Liver (tissue), 9 donors: ENCODE results near the gene PXDN. TPM values are rescaled to one million over a fixed set of nuclear protein-coding genes. Genes with fewer than 3 reads are reported as not detected.

Experiments used
- DNase-seq: peaks from one replicate; pipeline ENCODE4 v3.0.0-alpha.2; 2017; ENCODE audit warnings: low spot score
- H3K27ac ChIP-seq, 2 donors: one replicate each; pipeline ENCODE4 v1.7.0; 2013; ENCODE audit warnings: inconsistent platforms in 2 of 2, low read length in 2 of 2, control low read depth in 1 of 2, low read depth in 1 of 2, mild to moderate bottlenecking in 1 of 2
- H3K27me3 ChIP-seq, 4 donors: one replicate each; pipeline versions ENCODE4 v1.6.1 to v1.7.0; 2013; ENCODE audit warnings: low read length in 3 of 4, inconsistent platforms in 1 of 4, mild to moderate bottlenecking in 1 of 4, moderate library complexity in 1 of 4; ENCODE audit not compliant: control insufficient read depth in 4 of 4, insufficient read depth in 4 of 4
- H3K36me3 ChIP-seq, 4 donors: one replicate each; pipeline versions ENCODE4 v1.6.1 to v1.7.0; 2013; ENCODE audit warnings: low read length in 3 of 4, mild to moderate bottlenecking in 3 of 4, low read depth in 1 of 4, moderate library complexity in 1 of 4; ENCODE audit not compliant: control insufficient read depth in 4 of 4, insufficient read depth in 3 of 4
- H3K4me1 ChIP-seq, 4 donors: one replicate each; pipeline versions ENCODE4 v1.6.1 to v1.7.0; 2013; ENCODE audit warnings: low read length in 3 of 4, mild to moderate bottlenecking in 3 of 4, moderate library complexity in 1 of 4; ENCODE audit not compliant: control insufficient read depth in 4 of 4, insufficient read depth in 4 of 4
- H3K4me3 ChIP-seq, 3 donors: one replicate each; pipeline versions ENCODE4 v1.6.1 to v1.7.0; 2013; ENCODE audit warnings: low read length in 3 of 3, control low read depth in 1 of 3, low read depth in 1 of 3, mild to moderate bottlenecking in 1 of 3
- H3K9ac ChIP-seq, 2 donors: one replicate each; pipeline ENCODE4 v1.7.0; 2013; ENCODE audit warnings: low read length in 2 of 2, mild to moderate bottlenecking in 2 of 2, moderate library complexity in 2 of 2, control low read depth in 1 of 2, low read depth in 1 of 2
- H3K9me3 ChIP-seq, 4 donors: one replicate each; pipeline versions ENCODE4 v1.6.1 to v1.7.0; 2013; ENCODE audit warnings: low read length in 3 of 4; ENCODE audit not compliant: control insufficient read depth in 4 of 4
- ATF3 ChIP-seq: IDR thresholded peaks from 2 replicates; pipeline ENCODE4 v1.6.1; 2016; ENCODE audit warnings: antibody characterized with exemption
- CTCF ChIP-seq: fragments of 150-350 bp; IDR thresholded peaks from 2 replicates; pipeline ENCODE4 v1.5.1; 2017; ENCODE audit warnings: improper control_type of control experiment, low read depth, low read length; ENCODE audit not compliant: missing input control
- EGR1 ChIP-seq, 2 donors: IDR thresholded peaks; 2 replicates each; pipeline ENCODE4 v1.6.1; 2016 to 2018; ENCODE audit warnings: antibody characterized with exemption in 2 of 2, low read depth in 2 of 2
- GABPA ChIP-seq, 2 donors: IDR thresholded peaks in 1 of 2; conservative IDR thresholded peaks in 1 of 2; 2 replicates each; pipeline ENCODE4 v1.6.1; 2016; ENCODE audit warnings: antibody characterized with exemption in 2 of 2, mild to moderate bottlenecking in 1 of 2, moderate library complexity in 1 of 2
- HNF4G ChIP-seq: IDR thresholded peaks from 2 replicates; pipeline ENCODE4 v1.6.1; 2016; ENCODE audit warnings: antibody characterized with exemption
- JUND ChIP-seq, 2 donors: IDR thresholded peaks; 2 replicates each; pipeline ENCODE4 v1.6.1; 2016; ENCODE audit warnings: antibody characterized with exemption in 2 of 2
- MAX ChIP-seq: IDR thresholded peaks from 2 replicates; pipeline ENCODE4 v1.6.1; 2016; ENCODE audit warnings: antibody characterized with exemption
- NR2F2 ChIP-seq: IDR thresholded peaks from 2 replicates; pipeline ENCODE4 v1.6.1; 2016; ENCODE audit warnings: antibody characterized with exemption
- RAD21 ChIP-seq, 2 donors: IDR thresholded peaks; 2 replicates each; pipeline ENCODE4 v1.6.1; 2016; ENCODE audit warnings: antibody characterized with exemption in 2 of 2, mild to moderate bottlenecking in 2 of 2
- REST ChIP-seq: IDR thresholded peaks from 2 replicates; pipeline ENCODE4 v1.6.1; 2016; ENCODE audit warnings: antibody characterized with exemption, mild to moderate bottlenecking
- SP1 ChIP-seq: IDR thresholded peaks from 2 replicates; pipeline ENCODE4 v1.6.1; 2018; ENCODE audit warnings: antibody characterized with exemption, mild to moderate bottlenecking
- TAF1 ChIP-seq: conservative IDR thresholded peaks from 2 replicates; pipeline ENCODE4 v1.6.1; 2016; ENCODE audit warnings: antibody characterized with exemption, mild to moderate bottlenecking
- YY1 ChIP-seq: IDR thresholded peaks from 2 replicates; pipeline ENCODE4 v1.6.1; 2016; ENCODE audit warnings: antibody characterized with exemption, mild to moderate bottlenecking
- ZBTB33 ChIP-seq: IDR thresholded peaks from 2 replicates; pipeline ENCODE4 v1.6.1; 2016; ENCODE audit warnings: antibody characterized with exemption
- WGBS: extraction: QIAGEN DNeasy Blood & Tissue Kit; methylation state at CpG from one replicate; pipeline ENCODE4 v1.1.7; 2013; 5-methylcytosine and 5-hydroxymethylcytosine counted together
- polyA plus RNA-seq, 2 donors: library from polyadenylated mRNA; stranded (reverse) in 1 of 2; unstranded in 1 of 2; fragments of 200-250 nt in 1 of 2; fragments of >200 nt in 1 of 2; fragmentation: Nextera tagmentation in 1 of 2; extraction: Ambion mirVana in 1 of 2; gene quantifications; one replicate each; pipeline versions ENCODE4 v1.2.1 to v1.2.3, GENCODE V29; 2013 to 2015
- total RNA-seq, 2 donors: library from RNA; depleted of rRNA; stranded (reverse); fragments of >200 nt; gene quantifications; one replicate each; pipeline ENCODE4 v1.2.3, GENCODE V29; 2014
- donor health status: healthy.
- donor health status: healthy.
- donor health status: healthy.
- donor health status: healthy.
- donor health status: healthy.

Gene PXDN
- total and polyA plus RNA-seq, 4 donors = 4.2 to 21.5 (median 16.9) TPM

- H3K36me3 ChIP-seq = no peaks in the 10 kb centered on the region
- H3K4me1 ChIP-seq = no peaks in the 10 kb centered on the region
- no peak overlapping the region for H3K9ac ChIP-seq
- H3K4me3 ChIP-seq = no peak overlapping the region
- 79% methylated on average over 16 of the region's 16 CpGs for WGBS
- H3K27me3 ChIP-seq = no peaks in the 10 kb centered on the region
- peak overlapping the region; percentile 69 to 73 for H3K27ac ChIP-seq
- DNase-seq = no peak
- no peak for TF ChIP-seq CTCF
- TF ChIP-seq NR2F2 = peak; percentile 1
- H3K9me3 ChIP-seq = no peaks in the 10 kb centered on the region
Observed at GRCh38 chr2:1721706-1722646, 22.3 kb downstream of the PXDN start.

GRCh38 chr2:1718339-1719220 lies 25.7 kb downstream of the PXDN start:
- H3K27ac ChIP-seq = peak overlapping the region; percentile 4 to 28
- H3K4me1 ChIP-seq = peaks cover 0 to 3% (median 0%) of the 10 kb centered on the region in 4 donors
- no peaks in the 10 kb centered on the region for H3K36me3 ChIP-seq
- 92% methylated on average over 23 of the region's 23 CpGs for WGBS
- H3K9ac ChIP-seq = no peak overlapping the region
- no peak overlapping the region for H3K4me3 ChIP-seq
- no peaks in the 10 kb centered on the region for H3K9me3 ChIP-seq
- TF ChIP-seq ATF3 (no peak), EGR1 (IDR thresholded peaks at IDR 0.05; ENCODE audit: low read depth in 2 of 2) (no peak), RAD21 (IDR thresholded peaks at IDR 0.05) (no peak), GABPA (IDR thresholded peaks at IDR 0.05 in 1 of 2, conservative IDR thresholded peaks at IDR 0.05 in 1 of 2) (no peak), SP1 (no peak), YY1 (no peak), REST (no peak), JUND (IDR thresholded peaks at IDR 0.05) (no peak), CTCF (no peak), HNF4G (no peak), ZBTB33 (no peak), TAF1 (no peak), MAX (no peak)
- no peak for DNase-seq
- no peaks in the 10 kb centered on the region for H3K27me3 ChIP-seq
